HEK293T (cell line): ENCODE data around the gene TAF1C.

Experiments
- CTCF ChIA-PET: fragments of 350-600 bp; formaldehyde crosslinking; extraction: SDS; loops from one replicate; lab custom pipeline; 2021; ENCODE audit warnings: antibody characterized with exemption, inconsistent platforms; lab: Yijun Ruan, JAX
- POLR2A ChIA-PET: fragments of 350-600 bp; formaldehyde crosslinking; extraction: SDS; loops from one replicate; lab custom pipeline; 2020; ENCODE audit warnings: antibody characterized with exemption, inconsistent platforms; lab: Yijun Ruan, JAX
- DNase-seq: peaks from one replicate; pipeline ENCODE4 v3.0.0; 2012; ENCODE audit warnings: mixed read lengths; ENCODE audit errors: extremely low spot score
- ARNT ChIP-seq: fragments of 450-650 bp; IDR thresholded peaks from 2 replicates; pipeline ENCODE4 v1.6.1; 2017; ENCODE audit warnings: mild to moderate bottlenecking
- BHLHE40 ChIP-seq: fragments of 450-650 bp; IDR thresholded peaks from 2 replicates; pipeline ENCODE4 v1.6.1; 2016; ENCODE audit warnings: mild to moderate bottlenecking, moderate library complexity, borderline replicate concordance
- CTBP1 ChIP-seq: fragments of 450-650 bp; IDR thresholded peaks from 2 replicates; pipeline ENCODE4 v1.6.1; 2016; ENCODE audit warnings: borderline replicate concordance
- ELF4 ChIP-seq: fragments of 450-650 bp; IDR thresholded peaks from 2 replicates; pipeline ENCODE4 v1.6.1; 2017; ENCODE audit warnings: antibody characterized with exemption
- FOXA1 ChIP-seq: fragments of 450-650 bp; IDR thresholded peaks from 2 replicates; pipeline ENCODE4 v1.6.1; 2016; ENCODE audit warnings: mild to moderate bottlenecking
- FOXK2 ChIP-seq: fragments of 450-650 bp; IDR thresholded peaks from 2 replicates; pipeline ENCODE4 v1.6.1; 2016; ENCODE audit warnings: mild to moderate bottlenecking
- FOXM1 ChIP-seq: fragments of 450-650 bp; IDR thresholded peaks from 2 replicates; pipeline ENCODE4 v1.6.1; 2017; ENCODE audit warnings: mild to moderate bottlenecking, borderline replicate concordance
- HDGF ChIP-seq: fragments of 450-650 bp; IDR thresholded peaks from 2 replicates; pipeline ENCODE4 v1.6.1; 2017; ENCODE audit warnings: antibody characterized with exemption, borderline replicate concordance
- L3MBTL2 ChIP-seq: fragments of 450-650 bp; conservative IDR thresholded peaks from 2 replicates; pipeline ENCODE4 v1.6.1; 2016; ENCODE audit warnings: mild to moderate bottlenecking
- LEF1 ChIP-seq: fragments of 450-650 bp; IDR thresholded peaks from 2 replicates; pipeline ENCODE4 v1.6.1; 2017; ENCODE audit warnings: mild to moderate bottlenecking, borderline replicate concordance
- NFRKB ChIP-seq: fragments of 450-650 bp; IDR thresholded peaks from 2 replicates; pipeline ENCODE4 v1.6.1; 2016; ENCODE audit warnings: mild to moderate bottlenecking, moderate library complexity
- PKNOX1 ChIP-seq: fragments of 450-650 bp; IDR thresholded peaks from 2 replicates; pipeline ENCODE4 v1.6.1; 2016
- SP1 ChIP-seq: fragments of 450-650 bp; IDR thresholded peaks from 2 replicates; pipeline ENCODE4 v1.6.1; 2017
- SUZ12 ChIP-seq: fragments of 450-650 bp; IDR thresholded peaks from 2 replicates; pipeline ENCODE4 v1.6.1; 2016; ENCODE audit warnings: mild to moderate bottlenecking
- TARDBP ChIP-seq: fragments of 450-650 bp; IDR thresholded peaks from 2 replicates; pipeline ENCODE4 v1.6.1; 2016
- ZNF384 ChIP-seq: fragments of 450-650 bp; IDR thresholded peaks from 2 replicates; pipeline ENCODE4 v1.6.1; 2016

The TAF1C gene

DNA sequence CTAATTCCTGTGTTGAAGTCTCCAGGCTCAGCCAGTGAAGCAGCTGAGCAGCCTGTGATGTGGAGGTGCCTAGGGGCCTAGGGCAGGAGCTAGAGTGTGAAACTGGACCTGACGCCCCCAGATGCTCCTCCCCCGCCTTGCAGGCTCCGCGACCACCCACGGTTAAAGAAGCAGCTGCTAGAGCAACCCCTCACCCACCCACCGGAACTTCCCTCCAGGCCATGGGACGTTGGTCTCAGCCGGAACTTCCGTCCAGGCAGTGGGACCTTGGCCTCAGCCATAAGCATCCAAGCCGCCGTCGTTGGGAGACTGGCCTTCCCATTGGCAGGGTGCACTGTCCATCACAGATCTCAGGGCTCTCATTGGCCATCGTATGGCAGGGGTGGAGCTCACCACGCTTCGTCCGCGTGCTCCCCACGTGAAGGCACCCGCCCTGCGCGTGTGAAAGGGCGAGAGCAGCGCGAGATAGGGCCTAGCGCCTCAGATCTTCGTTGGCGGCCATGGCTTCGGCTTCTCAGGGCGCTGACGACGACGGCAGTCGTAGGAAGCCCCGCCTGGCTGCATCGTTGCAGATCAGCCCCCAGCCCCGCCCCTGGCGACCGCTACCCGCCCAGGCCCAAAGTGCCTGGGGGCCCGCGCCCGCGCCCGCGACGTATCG lies 4.0 kb upstream of the TAF1C start, which contains the start of gene ADAD2:
ADAD2 (plus strand) TSS at position 427 of the 658 bp plus-strand sequence; CDS start at position 501, 74 bp downstream.
- POLR2A ChIA-PET = no interaction called here
- peak; percentile 40 for DNase-seq
- CTCF ChIA-PET = no interaction called here
- TF ChIP-seq ARNT (no peak), PKNOX1 (peak; percentile 97)

GRCh38 chr16:84184775-84185174 lies 2.1 kb downstream of the TAF1C start:
- CTCF ChIA-PET = no interaction called here
- POLR2A ChIA-PET = no interaction called here
- no peak for DNase-seq
- TF ChIP-seq LEF1 = no peak
- TF ChIP-seq PKNOX1 = no peak
- no peak for TF ChIP-seq NFRKB
- TF ChIP-seq ARNT = no peak
- TF ChIP-seq SP1 = no peak
- no peak for TF ChIP-seq CTBP1
- TF ChIP-seq HDGF = no peak

DNA sequence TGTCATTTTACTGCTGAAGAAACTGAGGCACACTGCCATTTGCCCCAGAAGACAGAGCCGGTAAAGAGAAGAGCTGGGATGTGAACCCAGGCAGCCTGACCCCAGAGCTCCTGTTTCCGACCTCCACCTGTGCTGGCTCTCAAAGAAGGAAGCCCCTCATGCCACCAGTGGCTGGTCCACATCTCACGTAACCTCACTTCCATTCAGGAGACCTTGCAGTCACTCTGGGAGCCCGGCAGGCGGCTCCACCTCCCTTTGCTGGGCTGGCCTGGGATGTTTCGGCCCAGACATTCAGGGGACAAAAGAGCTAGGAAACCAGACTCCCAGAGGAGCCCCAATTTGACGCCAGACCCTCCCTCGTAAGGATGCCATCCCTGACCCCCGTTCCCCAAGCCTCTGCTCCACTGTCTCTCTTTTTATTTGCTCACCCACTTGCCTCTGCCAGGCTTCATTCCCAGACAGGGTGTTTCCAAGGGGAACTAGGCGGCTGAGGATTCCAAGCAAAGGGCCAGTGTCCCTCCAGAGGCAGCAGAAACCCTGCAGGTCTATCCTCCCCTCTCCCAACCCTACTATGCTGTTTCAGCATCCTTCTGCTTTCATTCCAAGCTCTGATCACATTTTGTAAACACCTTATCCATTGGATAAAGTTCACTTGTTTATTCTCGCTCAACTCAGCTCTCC lies 2.8 kb downstream of the TAF1C start:
- no peak for TF ChIP-seq LEF1
- no peak for TF ChIP-seq SUZ12
- no peak for TF ChIP-seq ELF4
- TF ChIP-seq BHLHE40 = no peak
- TF ChIP-seq L3MBTL2 = no peak
- no peak for TF ChIP-seq FOXA1
- TF ChIP-seq CTBP1 = no peak
- TF ChIP-seq FOXK2 = no peak
- TF ChIP-seq ZNF384 = no peak
- no peak for TF ChIP-seq PKNOX1
- TF ChIP-seq ARNT = no peak
- no peak for TF ChIP-seq SP1
- no peak for TF ChIP-seq NFRKB
- TF ChIP-seq HDGF = no peak
- no peak for TF ChIP-seq TARDBP
- CTCF ChIA-PET = interaction anchor here (0.6 to 0.7 kb wide), 2 partner anchors 30 to 118 kb away, joined by 3 read pairs; no protein-coding TSS in a partner anchor
- peak; percentile 50 for DNase-seq
- POLR2A ChIA-PET = no interaction called here

DNA sequence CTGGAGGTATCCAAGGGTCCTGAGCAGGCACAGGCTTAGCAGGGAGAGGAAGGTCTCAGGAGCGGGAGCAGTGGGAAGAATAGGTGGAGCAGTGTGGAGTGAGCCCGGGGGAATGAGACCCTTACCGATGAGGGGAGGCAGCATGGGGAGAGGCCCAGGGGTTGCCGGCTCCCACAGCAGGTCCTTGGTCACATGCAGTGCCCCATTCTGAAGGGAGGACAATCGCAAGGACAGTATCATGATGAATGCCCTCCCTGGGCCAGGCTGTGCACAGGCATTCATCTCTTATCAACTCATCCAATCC lies 3.3 kb downstream of the TAF1C start:
- no peak for DNase-seq
- TF ChIP-seq ZNF384 (no peak), CTBP1 (no peak), FOXK2 (no peak), NFRKB (no peak), ARNT (no peak), FOXA1 (no peak), HDGF (no peak), LEF1 (no peak), L3MBTL2 (no peak), PKNOX1 (no peak), SP1 (no peak), ELF4 (no peak), BHLHE40 (no peak), FOXM1 (no peak), SUZ12 (no peak), TARDBP (no peak)
- POLR2A ChIA-PET = no interaction called here
- CTCF ChIA-PET = interaction anchor here (0.6 kb wide), 1 partner anchor 118 kb away, joined by 3 read pairs; no protein-coding TSS in a partner anchor

DNA sequence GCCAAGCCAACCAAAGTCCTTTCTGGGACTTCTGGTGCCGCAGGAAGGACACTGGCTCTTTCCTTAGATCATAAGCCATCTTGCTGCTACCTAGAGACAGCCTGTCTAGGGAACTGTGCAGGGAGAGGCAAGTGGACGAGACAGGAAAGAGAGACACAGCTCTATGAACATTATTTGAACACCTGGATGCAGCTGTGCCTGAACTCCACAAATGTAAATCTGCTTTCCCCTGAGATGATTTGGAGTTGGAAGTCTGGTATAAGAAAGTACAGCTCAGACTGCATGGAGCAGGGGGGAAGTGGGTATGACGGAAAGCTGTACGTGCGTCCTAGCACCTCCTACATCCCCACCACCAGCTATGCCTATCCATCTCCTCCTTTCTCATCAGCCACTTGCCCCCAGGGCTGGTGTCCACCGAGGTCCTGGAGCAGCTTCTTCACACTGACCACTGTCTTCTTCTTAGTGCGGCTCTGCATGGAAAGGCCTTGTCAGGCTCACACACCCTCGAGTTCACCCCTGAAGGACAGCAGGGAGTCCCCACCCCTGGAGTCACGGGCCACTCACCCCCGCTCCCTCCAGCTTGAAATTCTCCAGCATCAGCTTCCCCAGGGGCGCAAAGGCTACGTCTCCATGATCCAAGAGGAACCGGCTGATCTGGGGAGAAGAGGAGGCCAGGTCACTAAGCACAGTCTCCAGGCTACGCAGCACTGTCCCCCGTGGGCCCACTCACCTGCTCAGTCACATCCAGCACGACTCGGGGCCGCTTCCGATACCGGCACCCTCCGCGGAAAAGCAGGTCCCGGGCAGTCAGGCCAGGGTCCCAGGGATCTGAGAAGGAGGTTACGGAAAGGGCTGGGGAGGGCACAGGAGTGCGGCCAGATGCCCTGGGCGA lies 3.9 kb downstream of the TAF1C start:
- no peak for DNase-seq
- TF ChIP-seq HDGF = no peak
- no peak for TF ChIP-seq CTBP1
- no peak for TF ChIP-seq ARNT
- TF ChIP-seq SP1 = no peak
- TF ChIP-seq FOXK2 = no peak
- no peak for TF ChIP-seq TARDBP
- no peak for TF ChIP-seq NFRKB
- ChIA-PET CTCF (no interaction called here), POLR2A (no interaction called here)
